HG03045 (cell line): ENCODE data around the gene FAM229B.

Experiments used
- ATAC-seq: cut with Tn5 transposase; IDR thresholded peaks from one replicate; pipeline ENCODE4 v1.9.1; 2021; ENCODE audit warnings: mild to moderate bottlenecking, moderate library complexity; ENCODE audit not compliant: unreplicated experiment

FAM229B gene

DNA sequence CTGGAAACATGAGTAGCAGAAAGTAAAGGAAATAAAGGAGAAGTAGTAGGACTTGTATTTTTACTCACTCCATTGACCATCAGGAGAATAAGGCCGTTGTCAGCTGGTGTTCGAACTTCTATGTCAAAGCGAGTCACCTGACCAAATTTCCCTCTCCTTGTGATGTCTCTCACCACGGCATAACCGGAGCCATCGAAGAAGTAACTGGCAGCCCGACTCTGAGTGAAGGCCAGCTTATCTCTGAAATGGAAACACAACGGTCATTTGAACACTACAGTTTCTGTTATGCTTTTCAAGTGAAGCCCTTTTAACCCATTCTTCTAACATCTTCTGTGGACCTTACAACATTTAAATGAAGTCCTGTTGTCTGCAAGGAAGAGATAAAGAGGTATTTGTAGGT, 51.7 kb downstream of the FAM229B start:
- no peak for ATAC-seq

DNA sequence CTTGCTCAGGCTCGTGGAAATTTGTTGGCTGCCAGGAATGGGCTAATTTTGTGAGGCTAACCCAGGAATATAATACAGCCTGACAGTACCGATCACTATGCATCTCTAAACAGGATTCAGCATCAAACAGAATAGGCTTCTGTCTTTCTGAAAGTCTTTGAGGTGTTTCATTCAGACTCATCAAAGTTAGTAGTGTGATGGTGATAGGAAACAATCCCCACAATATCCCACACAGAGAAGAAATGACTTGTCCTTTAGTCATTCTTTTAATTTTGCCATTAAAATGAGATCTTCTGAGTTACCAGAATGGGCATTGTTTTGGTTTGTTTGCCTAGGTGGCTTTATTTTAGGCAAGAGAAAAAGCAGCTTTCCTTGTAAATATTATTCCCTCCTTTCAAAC, 54.3 kb downstream of the FAM229B start:
- no peak for ATAC-seq

DNA sequence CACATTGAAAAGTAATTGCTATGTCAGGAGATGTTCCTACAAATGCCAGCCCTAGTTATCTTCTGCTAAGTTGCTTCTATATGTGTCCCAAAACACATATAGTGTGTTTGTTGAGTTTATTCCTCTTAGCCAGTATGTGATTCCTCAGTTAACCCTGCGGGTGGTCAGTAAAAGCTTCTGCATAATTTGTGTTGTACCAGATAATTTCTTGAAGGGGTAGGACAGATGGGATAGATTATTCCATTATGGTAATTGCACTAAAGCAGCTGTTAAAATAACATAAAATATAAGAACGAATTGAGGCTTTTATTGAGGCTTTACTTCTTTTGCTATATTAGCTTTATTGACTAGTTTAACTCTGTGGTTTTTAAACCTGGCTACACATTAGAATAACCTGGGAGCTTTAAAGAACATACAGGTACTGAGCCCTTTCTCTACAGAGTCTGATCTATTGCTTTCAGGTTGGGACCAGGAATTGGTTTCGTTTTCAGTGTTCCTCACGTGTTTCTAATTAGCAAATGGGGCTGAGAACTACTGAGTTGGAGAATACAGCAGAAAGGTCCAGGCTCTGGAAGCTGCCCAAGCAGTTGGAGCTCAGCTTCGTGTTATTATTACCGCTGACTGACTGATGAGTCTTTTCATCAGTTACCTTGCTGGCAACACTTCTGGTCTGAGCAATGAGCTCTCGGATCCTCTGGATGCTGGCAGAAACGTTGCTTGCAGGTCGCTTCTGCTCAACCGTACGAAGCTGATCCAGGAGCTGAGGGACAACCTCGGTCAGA, 56.9 kb downstream of the FAM229B start:
- ATAC-seq: no peak

DNA sequence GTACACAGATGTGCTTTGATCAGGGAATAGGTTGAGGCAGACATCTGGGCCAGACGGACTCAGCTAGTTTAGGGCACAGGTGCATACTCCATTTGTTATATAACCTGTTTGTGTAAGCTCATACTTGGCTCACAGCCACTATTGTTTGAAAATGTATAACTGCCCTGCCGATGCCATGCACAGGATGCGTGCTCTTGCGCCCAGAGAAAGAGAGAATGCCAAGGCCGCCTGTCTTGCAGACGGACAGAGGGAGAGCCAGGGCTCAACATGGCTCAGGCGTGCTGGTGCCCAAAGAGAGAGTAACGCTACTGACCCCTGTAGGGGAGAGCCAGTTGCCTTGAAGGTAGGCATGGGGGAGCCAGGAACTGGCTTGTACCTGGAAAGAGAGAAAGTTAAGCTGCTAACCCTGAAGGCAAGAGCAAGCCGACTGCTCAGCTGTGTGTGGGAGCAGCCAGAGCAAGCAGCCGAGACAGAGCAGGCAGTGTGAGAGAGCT, 57.7 kb downstream of the FAM229B start:
- ATAC-seq: no peak

DNA sequence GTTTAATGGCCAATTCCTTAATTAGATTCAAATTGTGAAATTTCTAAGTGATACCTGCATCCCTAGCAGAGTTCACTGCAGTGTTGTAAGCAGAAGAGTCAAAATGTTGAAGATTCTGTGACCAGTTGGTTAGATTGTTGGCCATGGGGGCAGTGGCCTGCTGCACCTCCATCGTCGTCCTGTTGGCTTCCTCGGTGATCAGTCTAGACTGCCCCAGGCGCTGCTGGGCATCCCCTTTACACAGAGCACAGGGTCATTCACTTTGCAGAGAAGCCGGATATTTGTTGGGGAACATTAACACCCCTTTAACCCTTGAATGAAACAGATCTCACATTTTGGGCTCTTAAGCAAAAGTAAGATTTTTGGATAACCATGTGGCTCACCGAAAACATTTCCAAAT, 60.7 kb downstream of the FAM229B start:
- ATAC-seq: no peak

DNA sequence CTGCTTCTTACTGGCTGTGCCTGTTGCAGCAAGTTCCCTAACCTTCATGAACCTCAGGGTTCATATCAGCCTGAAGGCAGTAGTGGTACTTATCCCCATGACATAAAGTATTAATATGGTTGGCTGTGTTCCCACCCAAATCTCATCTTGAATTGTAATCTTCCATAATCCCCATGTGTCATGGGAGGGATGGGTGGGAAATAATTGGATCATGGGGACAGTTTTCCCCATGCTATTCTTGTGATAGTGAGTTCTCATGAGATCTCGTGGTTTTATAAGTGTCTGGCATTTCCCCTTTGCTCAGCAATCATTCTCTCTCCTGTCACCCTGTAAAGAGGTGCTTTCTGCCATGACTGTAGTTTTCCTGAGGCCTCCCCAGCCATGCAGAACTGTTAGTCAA, 61.8 kb downstream of the FAM229B start:
- no peak for ATAC-seq

DNA sequence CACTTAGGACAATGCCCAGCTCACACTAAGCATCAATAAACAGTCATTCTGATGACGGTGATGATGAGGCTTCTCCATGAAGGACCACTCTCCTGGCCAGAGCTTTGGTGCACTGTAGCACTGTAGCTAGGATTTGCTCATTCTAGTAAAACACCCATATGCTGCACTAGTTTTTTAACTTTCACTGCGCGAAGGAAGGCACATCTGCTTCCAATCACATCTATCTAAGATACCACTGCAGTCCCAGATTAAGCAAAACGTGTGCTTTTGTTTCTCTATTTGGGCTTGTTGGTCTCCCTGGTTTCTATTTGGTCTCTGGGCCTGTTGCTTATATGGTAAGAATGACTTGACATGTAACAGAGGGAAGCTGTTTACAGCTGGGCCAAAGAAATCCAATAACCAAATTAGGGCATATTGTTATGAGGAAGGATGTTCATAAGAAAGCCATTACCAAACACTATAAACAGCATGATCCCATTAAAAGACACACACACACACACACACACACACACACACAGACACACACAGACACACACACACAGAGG, 62.4 kb downstream of the FAM229B start:
- no peak for ATAC-seq

DNA sequence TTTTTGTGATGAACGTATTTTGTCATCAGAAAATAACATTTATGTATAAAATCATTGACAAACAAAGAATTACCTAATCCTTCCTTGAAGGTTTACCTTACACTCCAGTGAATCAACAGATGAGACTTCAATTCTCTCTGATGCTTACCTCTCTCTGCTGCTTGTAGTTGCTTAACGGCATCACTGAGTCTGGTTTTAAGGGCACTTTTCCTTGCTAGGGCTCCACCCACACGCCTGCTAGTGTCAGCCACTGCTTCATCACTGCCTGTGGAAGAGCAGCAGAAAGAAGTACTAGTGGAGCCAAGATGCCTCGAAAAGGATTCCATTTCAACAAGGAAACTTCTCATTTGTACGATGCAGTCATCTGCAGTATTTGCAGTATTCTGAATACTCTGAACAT, 63.0 kb downstream of the FAM229B start:
- ATAC-seq: no peak
